Measurements from ENCODE around the gene ELMO3. TPM values are rescaled to one million over a fixed set of nuclear protein-coding genes. Genes with fewer than 3 reads are reported as not detected.

The ELMO3 gene
- total RNA-seq, 4 donors from 2014 or later = 0.09 to 0.55 (median 0.29) TPM

GRCh38 chr16:67161595-67162058 is 37.3 kb upstream of the ELMO3 start:
- peak overlapping the region; percentile 75 to 87 (median 76) for H3K4me3 ChIP-seq
- H3K36me3 ChIP-seq = no peaks in the 10 kb centered on the region
- H3K9me3 ChIP-seq = no peaks in the 10 kb centered on the region
- H3K27ac ChIP-seq = peak overlapping the region; percentile 93 to 100 (median 95)
- peaks cover 49 to 51% of the 10 kb centered on the region in 2 donors for H3K4me1 ChIP-seq
- in situ Hi-C loops (cut with MboI; ENCODE audit: low sequenced_read_pairs in 4 of 4) = no loop called here
- TF ChIP-seq, protein P1, sequence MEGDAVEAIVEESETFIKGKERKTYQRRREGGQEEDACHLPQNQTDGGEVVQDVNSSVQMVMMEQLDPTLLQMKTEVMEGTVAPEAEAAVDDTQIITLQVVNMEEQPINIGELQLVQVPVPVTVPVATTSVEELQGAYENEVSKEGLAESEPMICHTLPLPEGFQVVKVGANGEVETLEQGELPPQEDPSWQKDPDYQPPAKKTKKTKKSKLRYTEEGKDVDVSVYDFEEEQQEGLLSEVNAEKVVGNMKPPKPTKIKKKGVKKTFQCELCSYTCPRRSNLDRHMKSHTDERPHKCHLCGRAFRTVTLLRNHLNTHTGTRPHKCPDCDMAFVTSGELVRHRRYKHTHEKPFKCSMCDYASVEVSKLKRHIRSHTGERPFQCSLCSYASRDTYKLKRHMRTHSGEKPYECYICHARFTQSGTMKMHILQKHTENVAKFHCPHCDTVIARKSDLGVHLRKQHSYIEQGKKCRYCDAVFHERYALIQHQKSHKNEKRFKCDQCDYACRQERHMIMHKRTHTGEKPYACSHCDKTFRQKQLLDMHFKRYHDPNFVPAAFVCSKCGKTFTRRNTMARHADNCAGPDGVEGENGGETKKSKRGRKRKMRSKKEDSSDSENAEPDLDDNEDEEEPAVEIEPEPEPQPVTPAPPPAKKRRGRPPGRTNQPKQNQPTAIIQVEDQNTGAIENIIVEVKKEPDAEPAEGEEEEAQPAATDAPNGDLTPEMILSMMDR (IDR thresholded peaks at IDR 0.05 in 4 of 5, conservative IDR thresholded peaks at IDR 0.05 in 1 of 5) = peak in 4 of 5 experiments; percentile 18 to 33 (median 22)
- no peak for TF ChIP-seq POLR2A (IDR thresholded peaks at IDR 0.05)
- intact Hi-C loops (cut with DNase I; ENCODE audit: low total_unique reads) = loop anchor here (2.0 to 5.0 kb wide), 3 partner anchors 86 to 211 kb away; partner anchors contain the start of genes CBFB, FHOD1 and SLC9A5
- ATAC-seq = peak; percentile 3 to 22
- no peaks in the 10 kb centered on the region for H3K27me3 ChIP-seq
- peak; percentile 57 to 84 for DNase-seq

GRCh38 chr16:67162506-67163163 is 36.3 kb upstream of the ELMO3 start:
- ATAC-seq (peak in 1 of 2 donors; percentile 5), DNase-seq (no peak)
- H3K36me3 ChIP-seq = no peaks in the 10 kb centered on the region
- peak overlapping the region; percentile 52 to 73 (median 65) for H3K4me3 ChIP-seq
- peaks cover 49 to 51% of the 10 kb centered on the region in 2 donors for H3K4me1 ChIP-seq
- H3K27ac ChIP-seq = peak overlapping the region; percentile 93 to 100 (median 95)
- intact Hi-C loops (cut with DNase I; ENCODE audit: low total_unique reads) = loop anchor here (2.0 to 5.0 kb wide), 2 partner anchors 85 to 212 kb away; partner anchors contain the start of genes FHOD1 and SLC9A5
- no peak for TF ChIP-seq POLR2A (IDR thresholded peaks at IDR 0.05)
- TF ChIP-seq, protein P1 (IDR thresholded peaks at IDR 0.05 in 4 of 5, conservative IDR thresholded peaks at IDR 0.05 in 1 of 5) = no peak
- no peaks in the 10 kb centered on the region for H3K27me3 ChIP-seq
- in situ Hi-C loops (cut with MboI; ENCODE audit: low sequenced_read_pairs in 4 of 4) = no loop called here
- H3K9me3 ChIP-seq = no peaks in the 10 kb centered on the region

- H3K36me3 ChIP-seq = no peaks in the 10 kb centered on the region
- in situ Hi-C loops (cut with MboI; ENCODE audit: low sequenced_read_pairs in 4 of 4) = no loop called here
- H3K4me1 ChIP-seq = peaks cover 49 to 51% of the 10 kb centered on the region in 2 donors
- ATAC-seq (peak; percentile 4 to 14), DNase-seq (peak in 1 of 2 donors; percentile 78)
- H3K9me3 ChIP-seq = no peaks in the 10 kb centered on the region
- peak overlapping the region; percentile 93 to 100 (median 95) for H3K27ac ChIP-seq
- H3K4me3 ChIP-seq = peak overlapping the region; percentile 52 to 73 (median 65)
- intact Hi-C loops (cut with DNase I; ENCODE audit: low total_unique reads) = loop anchor here (2.0 to 5.0 kb wide), 2 partner anchors 84 to 213 kb away; partner anchors contain the start of genes FHOD1 and SLC9A5
- peak; percentile 55 to 63 for TF ChIP-seq POLR2A (IDR thresholded peaks at IDR 0.05)
- TF ChIP-seq, protein P1 (IDR thresholded peaks at IDR 0.05 in 4 of 5, conservative IDR thresholded peaks at IDR 0.05 in 1 of 5) = peak in 1 of 5 experiments; percentile 19
- no peaks in the 10 kb centered on the region for H3K27me3 ChIP-seq
These were observed 35.5 kb upstream of the ELMO3 start for GRCh38 chr16:67163164-67163998.

DNA sequence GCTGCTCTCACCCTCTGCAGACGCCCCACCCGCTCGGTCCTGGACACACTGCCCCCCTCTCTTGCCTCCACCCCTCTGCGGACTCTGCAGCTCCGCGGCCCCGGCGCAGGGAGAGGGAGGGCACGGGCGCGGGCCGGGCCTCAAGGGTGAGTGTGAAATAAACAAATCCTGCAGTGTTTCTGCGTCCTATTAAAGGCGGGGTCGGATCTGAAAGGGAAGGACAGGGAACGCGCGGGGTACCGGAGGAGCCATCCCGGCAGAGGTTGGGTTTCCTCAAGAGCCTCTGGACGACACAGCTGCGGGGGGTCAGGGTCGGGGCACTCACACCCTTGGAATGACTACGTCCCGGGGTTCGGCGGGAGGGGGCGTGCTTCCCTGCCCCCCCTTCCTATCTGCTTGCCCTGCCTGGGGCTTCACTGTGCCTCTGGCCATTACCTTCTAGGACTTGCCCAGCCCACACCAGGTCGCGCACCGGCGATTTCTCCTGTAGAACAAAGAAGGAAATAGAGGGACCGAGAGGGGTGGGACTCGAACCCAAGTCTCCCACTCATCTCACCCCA is 34.9 kb upstream of the ELMO3 start:
- Histone ChIP-seq H3K36me3 (no peaks in the 10 kb centered on the region), H3K27ac (peak overlapping the region; percentile 93 to 100 (median 95)), H3K4me3 (peak overlapping the region; percentile 52 to 73 (median 65)), H3K9me3 (no peaks in the 10 kb centered on the region), H3K27me3 (no peaks in the 10 kb centered on the region), H3K4me1 (peaks cover 48 to 52% of the 10 kb centered on the region in 2 donors)
- intact Hi-C loops (cut with DNase I; ENCODE audit: low total_unique reads) = loop anchor here (2.0 to 5.0 kb wide), 2 partner anchors 83 to 213 kb away; partner anchors contain the start of genes FHOD1 and SLC9A5
- DNase-seq = no peak
- TF ChIP-seq, protein P1 (IDR thresholded peaks at IDR 0.05 in 4 of 5, conservative IDR thresholded peaks at IDR 0.05 in 1 of 5) = no peak
- TF ChIP-seq POLR2A (IDR thresholded peaks at IDR 0.05) = no peak
- in situ Hi-C loops (cut with MboI; ENCODE audit: low sequenced_read_pairs in 4 of 4) = no loop called here
- ATAC-seq = peak; percentile 3 to 6
